ENCODE measurements around the gene PAQR4.

DNA sequence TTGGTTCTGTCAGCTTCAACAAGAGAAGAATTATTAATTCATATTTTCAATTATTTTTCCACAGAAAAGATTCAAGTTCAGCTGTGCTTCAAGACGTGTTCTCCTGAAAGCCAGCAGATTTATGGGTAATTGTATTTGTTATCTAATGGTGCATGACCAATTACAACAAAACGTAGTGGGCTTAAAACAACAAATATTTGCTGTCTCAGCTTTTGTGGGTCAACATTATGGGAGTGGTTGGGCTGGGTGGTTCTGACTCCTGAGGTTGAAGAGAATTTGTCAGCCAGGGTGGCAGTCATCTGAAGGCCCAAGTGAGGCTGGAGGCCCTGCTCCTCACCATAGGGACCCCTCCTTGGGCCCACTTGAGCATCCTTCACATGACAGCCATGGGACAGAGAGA lies 29.2 kb upstream of the PAQR4 start:
- TF ChIP-seq, protein P1, sequence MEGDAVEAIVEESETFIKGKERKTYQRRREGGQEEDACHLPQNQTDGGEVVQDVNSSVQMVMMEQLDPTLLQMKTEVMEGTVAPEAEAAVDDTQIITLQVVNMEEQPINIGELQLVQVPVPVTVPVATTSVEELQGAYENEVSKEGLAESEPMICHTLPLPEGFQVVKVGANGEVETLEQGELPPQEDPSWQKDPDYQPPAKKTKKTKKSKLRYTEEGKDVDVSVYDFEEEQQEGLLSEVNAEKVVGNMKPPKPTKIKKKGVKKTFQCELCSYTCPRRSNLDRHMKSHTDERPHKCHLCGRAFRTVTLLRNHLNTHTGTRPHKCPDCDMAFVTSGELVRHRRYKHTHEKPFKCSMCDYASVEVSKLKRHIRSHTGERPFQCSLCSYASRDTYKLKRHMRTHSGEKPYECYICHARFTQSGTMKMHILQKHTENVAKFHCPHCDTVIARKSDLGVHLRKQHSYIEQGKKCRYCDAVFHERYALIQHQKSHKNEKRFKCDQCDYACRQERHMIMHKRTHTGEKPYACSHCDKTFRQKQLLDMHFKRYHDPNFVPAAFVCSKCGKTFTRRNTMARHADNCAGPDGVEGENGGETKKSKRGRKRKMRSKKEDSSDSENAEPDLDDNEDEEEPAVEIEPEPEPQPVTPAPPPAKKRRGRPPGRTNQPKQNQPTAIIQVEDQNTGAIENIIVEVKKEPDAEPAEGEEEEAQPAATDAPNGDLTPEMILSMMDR (IDR thresholded peaks at IDR 0.05; ENCODE audit: low read length): no peak
- TF ChIP-seq EZH2 (optimal IDR thresholded peaks at IDR 0.05; ENCODE audit: low read depth, low read length): no peak
